ENCODE data around the gene R3HDM1. TPM values are rescaled to one million over a fixed set of nuclear protein-coding genes. Genes with fewer than 3 reads are reported as not detected.
"Not testable (repeated sequence)": the region's sequence is repeated elsewhere in the genome, so short reads cannot be mapped to it uniquely, and the experiment has no call there.

R3HDM1 gene
- 10 to 100 TPM; 22.3 to 26.1 (median 25.2) TPM for total RNA-seq
- long read RNA-seq, donor 1, partial matches to known transcripts, result 4 of 7 reads
- long read RNA-seq, donor 1, other reads (novel, unspliced or antisense), result 3 of 7 reads
- long read RNA-seq, donor 2, partial matches to known transcripts, result 8 of 11 reads
- long read RNA-seq, donor 2, other reads (novel, unspliced or antisense), result 2 of 11 reads

GRCh38 chr2:135531231-135532197 is at the start of gene R3HDM1:
Gene R3HDM1, plus strand, starts transcription at chr2:135531484. Its CDS starts 73,362 bp downstream, at chr2:135604846.
- Histone ChIP-seq H3K9me3 (no peaks in the 10 kb centered on the region), H3K36me3 (ENCODE audit: low read depth) (no peaks in the 10 kb centered on the region), H3K4me3 (peak within 1 kb of the TSS; percentile 79), H3K4me1 (ENCODE audit: low read depth) (peaks cover 12% of the 10 kb centered on the region)
- intact Hi-C loops (cut with DNase I, micrococcal nuclease), result no loop called here
- ATAC-seq (peak; percentile 91), DNase-seq (peak; percentile 94 to 99 (median 96))
- TF ChIP-seq, protein P1, sequence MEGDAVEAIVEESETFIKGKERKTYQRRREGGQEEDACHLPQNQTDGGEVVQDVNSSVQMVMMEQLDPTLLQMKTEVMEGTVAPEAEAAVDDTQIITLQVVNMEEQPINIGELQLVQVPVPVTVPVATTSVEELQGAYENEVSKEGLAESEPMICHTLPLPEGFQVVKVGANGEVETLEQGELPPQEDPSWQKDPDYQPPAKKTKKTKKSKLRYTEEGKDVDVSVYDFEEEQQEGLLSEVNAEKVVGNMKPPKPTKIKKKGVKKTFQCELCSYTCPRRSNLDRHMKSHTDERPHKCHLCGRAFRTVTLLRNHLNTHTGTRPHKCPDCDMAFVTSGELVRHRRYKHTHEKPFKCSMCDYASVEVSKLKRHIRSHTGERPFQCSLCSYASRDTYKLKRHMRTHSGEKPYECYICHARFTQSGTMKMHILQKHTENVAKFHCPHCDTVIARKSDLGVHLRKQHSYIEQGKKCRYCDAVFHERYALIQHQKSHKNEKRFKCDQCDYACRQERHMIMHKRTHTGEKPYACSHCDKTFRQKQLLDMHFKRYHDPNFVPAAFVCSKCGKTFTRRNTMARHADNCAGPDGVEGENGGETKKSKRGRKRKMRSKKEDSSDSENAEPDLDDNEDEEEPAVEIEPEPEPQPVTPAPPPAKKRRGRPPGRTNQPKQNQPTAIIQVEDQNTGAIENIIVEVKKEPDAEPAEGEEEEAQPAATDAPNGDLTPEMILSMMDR (IDR thresholded peaks at IDR 0.05), result no peak

DNA sequence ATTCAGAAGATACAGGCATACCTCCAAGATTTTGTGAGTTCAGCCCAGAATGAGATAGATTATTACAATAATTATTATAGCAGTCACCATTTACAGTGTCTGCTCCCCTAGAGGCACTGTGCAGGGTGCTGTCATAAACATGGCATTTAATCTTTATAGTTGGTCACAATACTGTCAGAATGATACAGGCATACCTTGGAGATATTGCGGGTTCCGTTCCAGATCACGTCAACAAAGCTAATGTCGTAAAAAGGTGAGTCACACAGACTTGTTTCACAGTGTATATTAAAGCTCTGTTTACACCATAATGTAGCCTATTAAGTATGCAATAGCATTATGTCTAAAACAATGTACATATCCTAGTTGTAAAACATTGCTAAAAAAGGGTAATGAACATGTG is 45.8 kb upstream of the R3HDM1 start:
- TF ChIP-seq, protein P1 (IDR thresholded peaks at IDR 0.05), result no peak
- DNase-seq, result no peak
- Histone ChIP-seq H3K9me3 (peaks cover 9% of the 10 kb centered on the region), H3K36me3 (ENCODE audit: low read depth) (no peaks in the 10 kb centered on the region), H3K4me3 (no peak overlapping the region), H3K4me1 (ENCODE audit: low read depth) (no peaks in the 10 kb centered on the region)
- peak; percentile 26 for ATAC-seq
- intact Hi-C loops (cut with DNase I, micrococcal nuclease), result no loop called here

DNA sequence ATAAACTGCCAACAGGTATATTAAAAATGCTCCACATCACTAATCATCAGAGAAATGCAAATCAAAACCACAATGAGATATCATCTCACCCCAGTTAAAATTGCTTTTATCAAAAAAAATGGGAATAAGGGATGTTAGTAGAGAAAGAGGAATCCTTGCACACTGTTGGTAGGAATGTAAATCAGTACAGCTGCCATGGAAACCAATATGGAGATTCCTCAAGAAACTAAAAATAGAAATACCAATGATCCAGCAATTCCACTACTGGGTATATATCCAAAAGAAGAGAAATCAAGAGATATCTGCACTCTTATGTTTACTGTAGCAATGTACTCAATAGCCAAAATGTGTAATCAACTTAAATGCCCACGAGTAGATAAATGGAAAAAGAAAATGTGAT is 40.9 kb upstream of the R3HDM1 start:
- Histone ChIP-seq H3K4me1 (ENCODE audit: low read depth) (no peaks in the 10 kb centered on the region), H3K4me3 (no peak overlapping the region), H3K36me3 (ENCODE audit: low read depth) (no peaks in the 10 kb centered on the region), H3K9me3 (peaks cover 9% of the 10 kb centered on the region)
- ATAC-seq (no peak), DNase-seq (no peak)
- TF ChIP-seq, protein P1 (IDR thresholded peaks at IDR 0.05), result no peak
- intact Hi-C loops (cut with DNase I, micrococcal nuclease), result no loop called here

DNA sequence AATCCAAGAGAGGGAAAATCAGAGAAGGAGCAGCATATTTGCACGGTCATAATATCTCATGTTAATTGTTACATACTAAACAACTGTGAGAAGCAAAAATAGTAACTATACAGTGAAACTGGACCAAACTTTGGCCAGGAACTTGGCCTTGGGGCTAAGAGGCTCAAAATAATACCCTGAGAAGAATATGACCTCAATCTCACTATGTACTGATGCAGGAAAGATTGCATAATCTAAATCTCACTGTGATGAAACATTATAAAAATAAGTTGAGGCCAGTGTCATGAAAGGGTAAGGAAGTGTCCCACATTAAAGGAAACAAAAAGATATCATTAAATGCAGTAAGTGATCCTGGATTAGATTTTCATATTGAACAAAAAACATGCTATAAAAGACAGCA is 36.8 kb upstream of the R3HDM1 start:
- Histone ChIP-seq H3K9me3 (peaks cover 23% of the 10 kb centered on the region), H3K4me1 (ENCODE audit: low read depth) (no peaks in the 10 kb centered on the region), H3K4me3 (no peak overlapping the region), H3K36me3 (ENCODE audit: low read depth) (no peaks in the 10 kb centered on the region)
- TF ChIP-seq, protein P1 (IDR thresholded peaks at IDR 0.05), result no peak
- DNase-seq (no peak), ATAC-seq (no peak)
- intact Hi-C loops (cut with DNase I, micrococcal nuclease), result no loop called here

GRCh38 chr2:135494917-135495316 is 36.4 kb upstream of the R3HDM1 start:
- Histone ChIP-seq H3K9me3 (peaks cover 25% of the 10 kb centered on the region), H3K4me3 (no peak overlapping the region), H3K36me3 (ENCODE audit: low read depth) (no peaks in the 10 kb centered on the region), H3K4me1 (ENCODE audit: low read depth) (no peaks in the 10 kb centered on the region)
- TF ChIP-seq, protein P1 (IDR thresholded peaks at IDR 0.05), result no peak
- intact Hi-C loops (cut with DNase I, micrococcal nuclease), result no loop called here
- ATAC-seq (no peak), DNase-seq (no peak)

- DNase-seq; H3K4me3 ChIP-seq; H3K4me1 ChIP-seq (ENCODE audit: low read depth); intact Hi-C loops (cut with DNase I, micrococcal nuclease); H3K36me3 ChIP-seq (ENCODE audit: low read depth); ATAC-seq: not testable (repeated sequence)
- peaks cover 25% of the 10 kb centered on the region for H3K9me3 ChIP-seq
These were observed 32.7 kb upstream of the R3HDM1 start for GRCh38 chr2:135498588-135498987.

All from mucosa of descending colon (tissue), 3 donors.